IMR-90 (cell line): Measurements from ENCODE around the gene WDR70. TPM values are rescaled to one million over a fixed set of nuclear protein-coding genes. Genes with fewer than 3 reads are reported as not detected.

Experiments
- ATAC-seq: fragments of 200-7000 bp; cut with Tn5 transposase; 2 replicates; pipeline ENCODE4 v1.9.1; 2020; ENCODE audit warnings: low read depth, mild to moderate bottlenecking, moderate library complexity
- BruUV-seq: library from RNA; stranded (reverse); fragments of 400-500 nt; replicated peaks from 2 replicates; lab custom pipeline; 2021; lab: Mats Ljungman, UMichigan
- CTCF ChIA-PET: fragments of 300-600 bp; formaldehyde crosslinking; extraction: SDS; loops from one replicate; lab custom pipeline; 2021; ENCODE audit warnings: antibody characterized with exemption; lab: Yijun Ruan, JAX
- POLR2A ChIA-PET: fragments of 300-600 bp; sonication (Branson Sonifier 250); formaldehyde crosslinking; loops from one replicate; lab custom pipeline; 2022; ENCODE audit warnings: antibody characterized with exemption; ENCODE audit not compliant: unreplicated experiment; lab: Charles Lee
- DNase-seq: peaks from one replicate; pipeline ENCODE4 v3.0.0; 2013
- H2AFZ ChIP-seq: replicated peaks from 2 replicates; pipeline ENCODE3; 2013; ENCODE audit warnings: low read length, mild to moderate bottlenecking; ENCODE audit not compliant: poor library complexity
- H2AK5ac ChIP-seq: 2 replicates; pipeline ENCODE4 v1.6.1; 2013; ENCODE audit warnings: low read depth, low read length, inconsistent platforms
- H2AK9ac ChIP-seq: replicated peaks from 2 replicates; pipeline ENCODE3; 2013; ENCODE audit warnings: mild to moderate bottlenecking, low read depth, low read length, moderate library complexity; ENCODE audit not compliant: poor library complexity
- H2BK120ac ChIP-seq: 2 replicates; pipeline ENCODE4 v1.6.1; 2013; ENCODE audit warnings: low read depth, low read length, inconsistent platforms
- H2BK15ac ChIP-seq: 3 replicates; pipeline ENCODE4 v1.6.1; 2013; ENCODE audit warnings: low read depth, low read length, inconsistent platforms
- H2BK20ac ChIP-seq: 2 replicates; pipeline ENCODE4 v1.6.1; 2013; ENCODE audit warnings: low read depth, mild to moderate bottlenecking, inconsistent platforms, low read length, moderate library complexity
- H2BK5ac ChIP-seq: 2 replicates; pipeline ENCODE4 v1.6.1; 2013; ENCODE audit warnings: mild to moderate bottlenecking, low read depth, low read length, inconsistent platforms; ENCODE audit not compliant: poor library complexity, severe bottlenecking
- H3K14ac ChIP-seq: replicated peaks from 2 replicates; pipeline ENCODE4 v1.6.1; 2013; ENCODE audit warnings: low read depth, low read length, inconsistent platforms
- H3K18ac ChIP-seq: 2 replicates; pipeline ENCODE4 v1.6.1; 2013; ENCODE audit warnings: low read depth, low read length, control low read depth
- H3K23ac ChIP-seq: 2 replicates; pipeline ENCODE4 v1.6.1; 2013; ENCODE audit warnings: low read depth, low read length, inconsistent platforms
- H3K27ac ChIP-seq: 2 replicates; pipeline ENCODE4 v1.5.1; 2013; ENCODE audit warnings: mild to moderate bottlenecking, control low read depth, low read length; ENCODE audit not compliant: insufficient read depth
- H3K27me3 ChIP-seq: 2 replicates; pipeline ENCODE4 v1.6.1; 2013; ENCODE audit warnings: low read length; ENCODE audit not compliant: control insufficient read depth, insufficient read depth
- H3K36me3 ChIP-seq: 2 replicates; pipeline ENCODE4 v1.6.1; 2013; ENCODE audit warnings: low read length, mixed read lengths; ENCODE audit not compliant: control insufficient read depth, insufficient read depth
- H3K4ac ChIP-seq: 2 replicates; pipeline ENCODE4 v1.6.1; 2013; ENCODE audit warnings: low read depth, low read length, inconsistent platforms
- H3K4me1 ChIP-seq: 2 replicates; pipeline ENCODE4 v1.6.1; 2013; ENCODE audit warnings: low read length, mixed read lengths; ENCODE audit not compliant: control insufficient read depth, insufficient read depth
- H3K4me2 ChIP-seq: 2 replicates; pipeline ENCODE4 v1.6.1; 2013; ENCODE audit warnings: low read depth, mild to moderate bottlenecking, control low read depth, low read length, moderate library complexity
- H3K4me3 ChIP-seq: 2 replicates; pipeline ENCODE4 v1.5.1; 2013; ENCODE audit warnings: low read depth, mild to moderate bottlenecking, control low read depth, low read length, moderate library complexity; ENCODE audit not compliant: insufficient read depth
- H3K56ac ChIP-seq: 2 replicates; pipeline ENCODE4 v1.6.1; 2013; ENCODE audit warnings: low read length, inconsistent platforms; ENCODE audit not compliant: insufficient read depth; ENCODE audit errors: extremely low read depth
- H3K79me1 ChIP-seq, 2 experiments: 2 replicates each; pipeline ENCODE4 v1.6.1; 2013; ENCODE audit warnings: low read length in 2 of 2, inconsistent platforms in 1 of 2, low read depth in 1 of 2
- H3K9ac ChIP-seq: 2 replicates; pipeline ENCODE4 v1.6.1; 2013; ENCODE audit warnings: low read depth, low read length, control low read depth
- H3K9me1 ChIP-seq: 2 replicates; pipeline ENCODE4 v1.6.1; 2013; ENCODE audit warnings: low read length, inconsistent platforms; ENCODE audit not compliant: insufficient read depth
- H3K9me3 ChIP-seq: 2 replicates; pipeline ENCODE4 v1.6.1; 2013; ENCODE audit warnings: low read length; ENCODE audit not compliant: control insufficient read depth, insufficient read depth
- H4K20me1 ChIP-seq: 2 replicates; pipeline ENCODE4 v1.6.1; 2013; ENCODE audit warnings: low read length, inconsistent platforms; ENCODE audit not compliant: insufficient read depth
- H4K5ac ChIP-seq: 2 replicates; pipeline ENCODE4 v1.6.1; 2013; ENCODE audit warnings: mild to moderate bottlenecking, low read depth, low read length, control low read depth
- H4K8ac ChIP-seq, 2 experiments: 2 replicates each; pipeline ENCODE4 v1.6.1; 2013; ENCODE audit warnings: low read depth in 2 of 2, low read length in 2 of 2, control low read depth in 1 of 2, inconsistent platforms in 1 of 2
- H4K91ac ChIP-seq: 2 replicates; pipeline ENCODE4 v1.6.1; 2013; ENCODE audit warnings: low read depth, low read length, inconsistent platforms; ENCODE audit not compliant: insufficient read depth
- ELK1 ChIP-seq: fragments of 150-350 bp; IDR thresholded peaks from 2 replicates; pipeline ENCODE4 v1.6.1; 2016; ENCODE audit warnings: low read depth, mild to moderate bottlenecking, low read length, moderate library complexity, borderline replicate concordance
- MAZ ChIP-seq: IDR thresholded peaks from 2 replicates; pipeline ENCODE4 v1.6.1; 2012; ENCODE audit warnings: low read depth, mild to moderate bottlenecking, low read length, improper control_type of control experiment, moderate library complexity, borderline replicate concordance
- MXI1 ChIP-seq: IDR thresholded peaks from 2 replicates; pipeline ENCODE4 v1.6.1; 2012; ENCODE audit warnings: low read depth, mild to moderate bottlenecking, low read length, moderate library complexity, borderline replicate concordance
- RAD21 ChIP-seq: IDR thresholded peaks from 2 replicates; pipeline ENCODE4 v1.6.1; 2012; ENCODE audit warnings: low read length, improper control_type of control experiment
- WGBS, 2 experiments: methylation state at CpG; one replicate each; pipeline versions ENCODE4 v1.1.5 to v1.1.7; 2013; ENCODE audit warnings: missing lambda C conversion rate in 2 of 2; ENCODE audit not compliant: insufficient read length in 1 of 2; ENCODE audit errors: extremely low coverage in 2 of 2; 5-methylcytosine and 5-hydroxymethylcytosine counted together
- dilution Hi-C: fragments of 300-500 bp; cut with HindIII; formaldehyde crosslinking; loops from one replicate; pipeline ENCODE4 v1.14.3; 2018; ENCODE audit warnings: low sequenced_read_pairs; ENCODE audit not compliant: unreplicated experiment
- in situ Hi-C: fragments of 300-500 bp; cut with MboI; formaldehyde crosslinking; loops from 3 replicates; pipeline ENCODE4 v1.14.3; 2019; ENCODE audit warnings: low sequenced_read_pairs, inconsistent platforms, mixed read lengths
- intact Hi-C: fragments of 100-400 bp; cut with micrococcal nuclease; formaldehyde crosslinking; loops from 2 replicates; pipeline ENCODE4 v1.10.0; 2022
- polyA plus RNA-seq, 3 experiments: library from polyadenylated mRNA; depleted of rRNA; stranded (reverse); fragments of >200 nt; gene quantifications; 2 replicates each; pipeline ENCODE4 v1.2.3, GENCODE V29; 2012; ENCODE audit warnings: low replicate concordance in 1 of 3
- total RNA-seq: library from RNA; depleted of rRNA; stranded (reverse); fragments of >200 nt; gene quantifications from 2 replicates; pipeline ENCODE4 v1.2.3, GENCODE V29; 2012

WDR70 gene
- total and polyA plus RNA-seq, 2 of the 4 experiments (the other 2 are of a cell fraction), result 16.7 to 29.9 TPM

GRCh38 chr5:37570597-37570996 is 191.5 kb downstream of the WDR70 start:
- Histone ChIP-seq H2BK15ac (no peak overlapping the region), H3K9ac (no peak overlapping the region), H4K8ac (no peak overlapping the region), H2BK20ac (no peak overlapping the region), H2BK5ac (no peak overlapping the region), H2AK9ac (no peak overlapping the region), H3K4me2 (no peak overlapping the region), H4K5ac (no peak overlapping the region), H2AK5ac (no peak overlapping the region), H3K27me3 (no peaks in the 10 kb centered on the region), H4K91ac (no peak overlapping the region), H3K23ac (no peak overlapping the region), H2AFZ (no peak overlapping the region), H3K9me3 (no peaks in the 10 kb centered on the region), H3K4me1 (no peaks in the 10 kb centered on the region), H3K9me1 (no peaks in the 10 kb centered on the region), H3K79me1 (peaks cover 0 to 5% of the 10 kb centered on the region in 2 experiments; a peak in 1 of 4 replicates), H4K20me1 (no peaks in the 10 kb centered on the region), H3K27ac (no peak overlapping the region), H3K18ac (no peak overlapping the region), H3K14ac (no peak overlapping the region), H2BK120ac (no peak overlapping the region), H3K56ac (no peak overlapping the region), H3K36me3 (no peaks in the 10 kb centered on the region), H3K4me3 (no peak overlapping the region), H3K4ac (no peak overlapping the region)
- DNase-seq (no peak), ATAC-seq (no peak)
- intact Hi-C loops, result no loop called here
- dilution Hi-C loops, result no loop called here
- no TSS peak for BruUV-seq
- ChIA-PET CTCF (no interaction called here), POLR2A (no interaction called here)
- TF ChIP-seq ELK1 (no peak), MXI1 (no peak), RAD21 (no peak), MAZ (no peak)
- WGBS, 2 experiments, result no CpG with 5 or more reads among the region's 1 CpG
- in situ Hi-C loops, result no loop called here
